GM12892 (cell line): ENCODE data around the gene ARHGAP22.

Experiments
- POLR2A ChIP-seq: IDR thresholded peaks from 2 replicates; pipeline ENCODE4 v1.6.1; 2011; ENCODE audit warnings: low read depth, low read length, control low read depth
- POLR2AphosphoS5 ChIP-seq: IDR thresholded peaks from 2 replicates; pipeline ENCODE4 v1.6.1; 2011; ENCODE audit warnings: low read depth, low read length, control low read depth

DNA sequence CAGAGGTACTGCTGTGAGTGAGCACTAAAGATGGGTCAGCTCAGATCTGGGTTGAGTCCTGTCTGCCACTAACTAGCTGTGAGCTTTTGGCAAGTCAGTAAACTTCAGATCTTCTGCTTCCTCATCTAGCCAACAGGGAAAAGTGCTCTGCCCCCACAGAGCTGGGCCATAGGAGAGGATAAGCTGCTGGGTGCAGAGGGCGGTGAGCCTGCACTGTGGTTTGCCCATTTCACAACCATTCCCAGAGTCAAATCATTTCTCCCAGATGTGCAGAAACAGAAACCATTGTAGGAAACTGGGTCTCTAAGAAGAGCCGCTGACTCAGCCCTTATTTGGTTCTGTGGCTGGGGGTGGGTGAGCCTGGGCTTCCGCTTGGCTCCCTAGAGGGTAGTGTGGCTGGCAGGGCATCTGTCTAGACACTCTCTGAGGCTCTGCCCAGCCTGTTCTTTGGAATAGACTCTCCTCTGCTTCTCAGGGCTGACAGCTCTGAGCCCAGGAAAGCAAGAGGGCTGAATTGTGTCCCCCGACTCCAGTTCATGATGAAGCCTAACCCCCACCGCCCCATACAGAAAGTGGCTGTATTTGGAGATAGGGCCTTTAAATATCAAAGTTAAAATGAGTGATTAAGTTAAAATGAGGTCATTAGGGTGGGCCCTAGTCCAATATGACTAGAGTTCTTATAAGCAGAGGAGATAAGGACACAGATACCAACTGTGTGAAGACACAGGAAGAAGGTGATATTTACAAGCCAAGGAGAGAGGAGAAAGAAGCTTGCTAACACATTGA, 29.5 kb upstream of the ARHGAP22 start:
- TF ChIP-seq POLR2AphosphoS5, result no peak
- TF ChIP-seq POLR2A, result no peak
